C1 segment of cervical spinal cord (tissue), 14 donors: ENCODE data around the gene ETV6.
A peak's percentile ranks its signal among the peaks of the same experiment; 100 is the strongest.

Experiments used
- DNase-seq, 14 donors: peaks; one replicate each; lab custom pipeline; 2025; lab: John Stamatoyannopoulos, UW

The ETV6 gene

GRCh38 chr12:11758087-11758486, 108.6 kb downstream of the ETV6 start:
- DNase-seq = no peak

- DNase-seq = peak in 1 of 14 donors; percentile 15
These were observed 109.3 kb downstream of the ETV6 start for GRCh38 chr12:11758510-11759493.

- DNase-seq = no peak
These were observed 110.0 kb downstream of the ETV6 start for GRCh38 chr12:11759494-11759878.

- no peak for DNase-seq
These were observed 110.4 kb downstream of the ETV6 start for GRCh38 chr12:11759899-11760298.

- DNase-seq = no peak
These were observed 112.5 kb downstream of the ETV6 start for GRCh38 chr12:11761869-11762567.

- DNase-seq = no peak
These were observed 113.4 kb downstream of the ETV6 start for GRCh38 chr12:11762723-11763326.

GRCh38 chr12:11763760-11764520, 114.5 kb downstream of the ETV6 start:
- no peak for DNase-seq

GRCh38 chr12:11764837-11765236, 115.4 kb downstream of the ETV6 start:
- DNase-seq = no peak

GRCh38 chr12:11765421-11765816, 115.9 kb downstream of the ETV6 start:
- DNase-seq = no peak

- peak in 4 of 14 donors; percentile 14 to 48 (median 31) for DNase-seq
These were observed 116.6 kb downstream of the ETV6 start for GRCh38 chr12:11765817-11766794.

GRCh38 chr12:11767029-11767724, 117.7 kb downstream of the ETV6 start:
- no peak for DNase-seq

- DNase-seq = no peak
These were observed 118.3 kb downstream of the ETV6 start for GRCh38 chr12:11767798-11768197.

- no peak for DNase-seq
These were observed 118.9 kb downstream of the ETV6 start for GRCh38 chr12:11768233-11768965.

- no peak for DNase-seq
These were observed 120.4 kb downstream of the ETV6 start for GRCh38 chr12:11769723-11770514.

- no peak for DNase-seq
These were observed 121.9 kb downstream of the ETV6 start for GRCh38 chr12:11771356-11771755.

GRCh38 chr12:11771895-11772502, 122.5 kb downstream of the ETV6 start:
- DNase-seq = no peak

- DNase-seq = peak in 6 of 14 donors; percentile 33 to 57 (median 40)
These were observed 124.6 kb downstream of the ETV6 start for GRCh38 chr12:11773889-11774677.
